HG03432 (cell line): Measurements from ENCODE around the gene FAM234A.
"Not testable (repeated sequence)": the region's sequence is repeated elsewhere in the genome, so short reads cannot be mapped to it uniquely, and the experiment has no call there.

Experiments used
- ATAC-seq: cut with Tn5 transposase; IDR thresholded peaks from one replicate; pipeline ENCODE4 v1.9.1; 2021; ENCODE audit warnings: mild to moderate bottlenecking, moderate library complexity; ENCODE audit not compliant: unreplicated experiment

Gene FAM234A

DNA sequence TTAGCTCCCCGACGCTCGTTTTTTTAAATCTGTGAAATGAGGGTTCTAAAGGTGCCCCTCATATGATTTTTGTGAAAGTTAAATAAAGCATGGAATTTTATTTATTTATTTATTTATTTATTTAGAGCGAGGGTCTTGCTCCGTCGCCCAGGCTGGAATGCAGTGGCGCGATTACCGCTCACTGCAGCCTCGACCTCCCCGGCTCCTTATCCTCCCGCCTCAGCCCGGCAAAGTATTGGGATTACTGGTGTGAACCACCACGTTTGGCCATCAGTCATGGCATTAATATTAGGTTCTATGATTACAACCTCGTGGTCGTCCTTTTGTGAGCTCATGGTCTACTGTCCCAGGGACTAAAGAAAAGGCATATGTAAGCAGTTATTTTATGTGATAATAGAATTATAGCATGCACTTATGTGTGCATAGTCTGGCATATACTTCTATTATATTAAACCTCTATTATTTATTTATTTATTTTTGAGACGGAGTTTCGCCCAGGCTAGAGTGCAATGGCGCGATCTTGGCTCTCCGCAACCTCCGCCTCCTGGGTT is 4.8 kb upstream of the FAM234A start:
- no peak for ATAC-seq

DNA sequence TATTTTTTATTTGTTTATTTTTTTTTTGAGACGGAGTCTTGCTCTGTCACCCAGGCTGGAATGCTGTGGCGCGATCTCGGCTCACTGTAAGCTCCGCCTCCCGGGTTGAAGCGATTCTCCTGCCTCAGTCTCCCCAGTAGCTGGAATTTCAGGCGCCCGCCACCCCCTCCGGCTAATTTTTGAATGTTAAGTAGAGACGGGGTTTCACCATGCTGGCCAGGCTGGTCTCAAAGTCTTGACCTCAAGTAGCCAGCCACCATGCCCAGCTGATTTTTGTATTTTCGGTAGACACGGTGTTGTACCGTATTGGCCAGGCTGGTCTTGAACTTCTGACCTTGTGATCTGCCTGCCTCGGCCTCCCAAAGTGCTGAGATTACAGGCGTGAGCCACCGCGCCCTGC is 4.3 kb upstream of the FAM234A start:
- not testable (repeated sequence) for ATAC-seq

DNA sequence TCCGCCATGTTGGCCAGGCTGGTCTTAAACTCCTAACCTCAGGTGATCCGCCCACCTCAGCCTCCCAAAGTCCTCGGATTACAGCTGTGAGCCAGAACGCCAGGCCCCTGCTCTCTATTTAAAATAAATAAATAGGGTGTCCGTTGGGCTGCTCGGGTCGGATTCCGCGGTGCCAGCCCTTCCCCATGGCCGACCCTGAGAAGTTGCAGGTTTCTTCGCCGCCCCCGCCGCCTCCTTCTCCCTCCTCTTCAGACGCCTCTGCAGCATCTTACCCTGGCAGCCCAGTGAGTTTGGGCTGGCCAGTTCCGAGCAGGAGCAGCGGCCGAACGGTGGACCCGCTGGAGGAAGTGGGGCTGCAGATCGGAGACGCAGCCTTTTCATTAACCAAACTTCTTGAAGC is 3.7 kb upstream of the FAM234A start:
- ATAC-seq = no peak

DNA sequence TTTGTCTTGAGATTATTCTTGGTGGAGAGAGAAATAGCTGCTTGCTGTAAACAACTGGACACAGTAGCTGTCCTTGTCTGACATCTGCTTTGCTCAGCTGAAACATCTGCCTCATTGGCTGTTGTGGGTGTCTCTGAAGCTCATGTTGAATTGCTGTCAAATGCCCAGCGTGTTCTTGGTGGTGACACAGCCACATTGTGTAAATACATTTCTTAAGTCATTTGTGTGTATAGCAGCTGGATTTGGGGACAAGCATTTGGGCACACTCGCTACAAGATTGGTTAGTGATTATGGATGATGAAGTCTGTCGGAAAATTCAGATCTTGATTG is 5.3 kb downstream of the FAM234A start:
- no peak for ATAC-seq

DNA sequence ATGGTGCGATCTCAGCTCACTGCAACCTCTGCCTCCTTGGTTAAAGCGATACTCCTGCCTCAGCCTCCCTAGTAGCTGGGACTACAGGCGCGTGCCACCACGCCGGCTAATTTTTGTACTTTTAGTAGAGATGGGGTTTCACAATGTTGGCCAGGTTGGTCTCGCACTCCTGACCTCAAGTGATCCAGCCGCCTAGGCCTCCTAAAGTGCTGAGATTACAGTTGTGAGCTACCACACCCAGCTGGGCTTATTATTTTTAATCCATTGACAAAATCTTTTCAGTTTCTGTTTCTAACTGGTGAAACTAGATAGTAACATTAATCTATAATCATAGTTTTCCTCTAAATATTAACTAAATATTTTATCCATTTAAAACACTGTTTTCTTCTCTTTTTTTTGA is 5.9 kb downstream of the FAM234A start:
- no peak for ATAC-seq

DNA sequence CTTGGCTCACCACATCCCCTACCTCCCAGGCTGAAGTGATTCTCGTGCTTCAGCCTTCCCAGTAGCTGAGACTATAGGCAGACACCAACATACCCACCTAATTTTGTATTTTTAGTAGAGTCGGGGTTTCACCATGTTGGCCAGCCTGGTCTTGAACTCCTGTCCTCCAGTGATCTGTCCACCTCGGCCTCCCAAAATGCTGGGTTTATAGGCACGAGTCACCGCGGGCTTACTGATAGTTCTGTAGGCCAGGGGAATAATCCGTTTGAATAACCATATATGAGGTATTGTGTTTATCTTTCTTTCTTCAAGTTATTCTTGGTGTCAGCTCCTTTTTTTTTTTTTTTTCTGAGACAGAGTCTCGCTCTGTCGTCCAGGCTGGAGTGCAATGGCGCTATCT is 7.7 kb downstream of the FAM234A start:
- ATAC-seq = no peak

DNA sequence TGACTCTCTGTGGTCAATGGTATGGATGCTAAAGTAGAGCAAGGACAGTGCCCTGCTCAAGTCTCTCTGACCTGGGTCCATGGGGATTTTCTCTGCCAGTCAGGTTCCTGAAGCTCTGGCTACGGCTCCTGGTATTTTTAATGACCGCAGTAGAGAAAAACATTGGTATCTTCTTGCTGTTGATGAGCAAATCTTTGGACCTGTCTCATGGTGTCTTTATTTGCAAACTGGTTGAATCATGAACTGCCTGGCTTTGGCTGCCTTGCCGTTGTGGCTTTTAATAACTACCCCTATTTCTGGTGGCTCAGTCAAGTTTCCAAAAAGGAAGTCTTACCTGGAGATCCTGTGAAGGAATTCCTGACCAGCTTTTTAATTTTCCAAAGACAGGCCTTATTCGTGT is 8.7 kb downstream of the FAM234A start:
- no peak for ATAC-seq

DNA sequence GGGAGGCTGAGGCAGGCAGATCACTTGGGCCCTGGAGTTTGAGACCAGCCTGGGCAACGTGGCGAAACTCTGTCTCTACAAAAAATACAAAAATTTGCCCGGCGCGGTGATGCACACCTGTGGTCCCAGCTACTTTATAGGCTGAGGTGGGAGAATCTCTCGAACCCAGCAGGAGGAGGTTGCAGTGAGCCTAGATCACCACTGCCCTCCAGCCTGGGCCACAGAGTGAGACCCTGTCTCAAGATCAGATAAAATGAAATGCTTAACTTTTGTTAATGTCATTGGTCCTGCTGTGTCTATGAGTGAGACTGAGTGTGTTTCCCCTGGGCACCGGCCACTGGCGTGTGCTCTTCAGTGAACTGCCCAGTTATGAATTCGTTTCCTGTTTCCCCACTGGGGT is 10.5 kb downstream of the FAM234A start:
- no peak for ATAC-seq

DNA sequence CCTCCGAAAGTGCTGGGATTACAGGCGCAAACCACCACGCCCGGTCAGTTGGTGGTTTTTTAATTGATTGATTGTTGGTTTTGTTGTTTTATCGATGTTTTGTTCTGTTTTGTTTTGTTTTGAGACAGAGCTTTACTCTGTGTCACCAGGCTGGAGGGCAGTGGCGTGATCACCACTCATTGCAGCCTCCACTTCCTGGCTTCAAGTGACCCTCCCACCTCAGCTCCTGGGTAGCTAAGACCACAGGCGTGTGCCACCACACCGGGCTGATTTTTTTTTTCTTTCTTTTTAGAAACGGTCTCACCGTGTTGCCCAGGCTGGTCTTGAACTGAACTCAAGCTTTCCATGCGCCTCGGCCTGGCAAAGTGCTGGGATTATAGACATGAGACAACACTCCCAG is 12.4 kb downstream of the FAM234A start:
- no peak for ATAC-seq

DNA sequence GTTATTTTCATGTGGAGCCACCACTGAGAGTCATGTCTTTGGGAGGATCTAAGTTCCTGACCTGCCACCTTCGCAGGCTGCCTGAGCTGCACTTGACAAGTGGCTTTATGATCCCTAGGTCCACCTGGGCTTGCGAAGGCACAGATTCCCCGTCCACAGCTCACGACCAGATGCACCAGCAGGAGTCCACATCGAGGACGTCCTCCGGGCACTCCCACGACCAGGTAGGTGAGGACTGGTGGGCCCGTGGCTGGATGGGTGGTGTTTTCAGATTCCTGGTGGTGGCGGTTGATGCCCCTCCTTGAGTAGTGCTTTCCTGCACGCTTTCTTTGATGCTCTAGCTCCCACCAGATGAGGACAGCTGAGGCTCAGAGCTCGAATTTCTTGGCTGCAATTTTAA is 14.8 kb downstream of the FAM234A start:
- no peak for ATAC-seq

DNA sequence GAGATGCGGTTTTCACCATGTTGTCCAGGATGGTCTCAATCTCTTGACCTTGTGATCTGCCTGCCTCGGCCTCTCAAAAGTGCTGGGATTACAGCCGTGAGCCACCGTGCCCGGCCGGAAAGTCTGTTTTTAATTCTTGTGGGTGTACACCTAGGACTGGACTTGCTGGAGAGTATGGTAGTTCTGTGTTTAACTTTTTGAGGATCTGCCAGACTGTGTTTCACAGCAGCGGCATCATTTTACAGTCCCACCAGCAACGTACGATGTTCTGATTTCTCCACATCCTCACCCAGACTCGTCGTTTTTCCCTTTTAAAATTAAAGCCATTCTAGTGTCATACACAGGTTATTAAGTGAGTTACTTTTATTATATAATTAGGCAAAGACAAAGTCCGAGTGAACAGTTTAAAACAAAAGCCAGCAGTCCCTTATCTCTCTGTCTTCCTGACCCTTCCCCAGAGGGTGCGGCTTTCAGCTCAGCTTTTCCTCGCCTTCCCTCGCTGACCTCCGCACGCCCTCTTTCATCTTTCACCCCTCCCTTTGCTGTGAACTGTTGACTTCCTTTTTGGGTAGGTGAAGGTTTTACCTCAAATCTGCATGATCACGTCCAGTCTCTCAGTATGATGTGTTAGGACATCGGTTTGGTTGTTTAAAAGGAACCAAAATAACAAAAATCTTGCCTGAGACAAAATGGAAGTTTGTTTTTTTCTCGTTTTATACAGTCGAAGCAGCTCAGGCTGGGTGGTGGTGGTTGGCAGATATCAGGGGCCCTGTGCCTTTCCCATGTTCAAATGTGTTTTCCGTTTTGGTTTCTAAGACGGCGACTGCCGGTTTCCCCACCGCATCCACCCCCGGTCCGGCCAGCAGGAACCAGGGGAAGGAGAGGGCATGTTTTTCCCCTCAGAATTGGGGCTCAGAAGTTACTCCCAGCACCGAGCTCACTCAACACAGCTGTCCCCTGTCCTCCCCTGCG is 18.0 kb downstream of the FAM234A start:
- ATAC-seq = no peak

DNA sequence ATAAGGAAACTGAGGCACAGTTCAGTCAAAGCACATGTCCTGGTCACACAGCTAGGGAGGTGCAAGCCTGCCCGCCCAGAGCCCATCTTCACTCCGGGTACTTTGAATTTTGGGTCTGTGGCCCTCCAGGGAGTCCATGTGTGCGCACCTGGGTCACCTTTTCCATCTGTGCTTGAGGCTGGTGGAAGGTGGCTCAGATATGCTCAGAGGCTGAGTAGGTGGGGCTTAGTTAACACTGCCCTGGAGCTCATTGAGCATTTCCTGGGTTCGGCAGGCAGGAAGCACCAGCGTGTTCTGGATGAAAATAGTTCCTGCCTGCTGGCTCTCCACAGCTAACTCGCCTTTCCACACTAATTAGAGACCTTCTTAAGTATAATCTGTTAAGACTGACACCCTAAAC is 19.2 kb downstream of the FAM234A start:
- no peak for ATAC-seq

DNA sequence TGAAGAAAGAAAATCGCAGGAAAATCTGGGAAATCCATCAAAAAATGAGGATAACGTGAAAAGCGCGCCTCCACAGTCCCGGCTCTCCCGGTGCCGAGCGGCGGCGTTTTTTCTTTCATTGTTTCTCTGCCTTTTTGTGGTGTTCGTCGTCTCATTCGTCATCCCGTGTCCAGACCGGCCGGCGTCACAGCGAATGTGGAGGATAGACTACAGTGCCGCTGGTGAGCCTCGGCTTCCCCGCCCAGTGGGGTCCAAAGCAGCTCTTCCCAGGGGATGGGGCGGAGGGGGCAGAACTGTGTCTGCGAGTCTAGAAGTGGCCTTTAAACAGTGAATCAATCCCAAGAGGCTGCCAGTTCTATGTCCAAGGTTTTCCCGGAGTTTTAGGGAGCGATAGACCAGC is 19.8 kb downstream of the FAM234A start:
- ATAC-seq = no peak

DNA sequence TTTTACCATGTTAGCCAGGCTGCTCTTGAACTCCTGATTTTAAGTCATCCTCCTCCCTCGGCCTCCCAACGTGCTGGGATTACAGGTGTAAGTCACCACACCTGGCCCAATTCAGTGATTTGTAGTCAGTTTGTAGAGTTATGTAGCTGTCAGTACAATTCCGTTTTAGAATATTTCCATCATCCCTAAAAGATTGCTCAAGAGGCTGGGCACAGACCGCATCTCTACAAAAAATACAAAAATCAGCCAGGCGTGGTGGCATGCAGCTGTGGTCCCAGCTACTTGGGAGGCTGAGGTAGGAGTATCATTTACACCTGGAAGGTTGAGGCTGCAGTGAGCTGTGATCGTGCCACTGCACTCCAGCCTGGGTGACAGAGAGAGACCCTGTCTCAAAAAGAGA is 20.6 kb downstream of the FAM234A start:
- no peak for ATAC-seq

DNA sequence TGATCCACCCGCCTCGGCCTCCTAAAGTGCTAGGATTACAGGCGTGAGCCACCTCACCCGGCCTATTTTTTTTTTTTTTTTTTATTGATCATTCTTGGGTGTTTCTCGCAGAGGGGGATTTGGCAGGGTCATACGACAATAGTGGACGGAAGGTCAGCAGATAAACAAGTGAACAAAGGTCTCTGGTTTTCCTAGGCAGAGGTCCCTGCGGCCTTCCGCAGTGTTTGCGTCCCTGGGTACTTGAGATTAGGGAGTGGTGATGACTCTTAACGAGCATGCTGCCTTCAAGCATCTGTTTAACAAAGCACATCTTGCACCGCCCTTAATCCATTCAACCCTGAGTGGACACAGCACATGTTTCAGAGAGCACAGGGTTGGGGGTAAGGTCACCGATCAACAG is 23.5 kb downstream of the FAM234A start:
- not testable (repeated sequence) for ATAC-seq

DNA sequence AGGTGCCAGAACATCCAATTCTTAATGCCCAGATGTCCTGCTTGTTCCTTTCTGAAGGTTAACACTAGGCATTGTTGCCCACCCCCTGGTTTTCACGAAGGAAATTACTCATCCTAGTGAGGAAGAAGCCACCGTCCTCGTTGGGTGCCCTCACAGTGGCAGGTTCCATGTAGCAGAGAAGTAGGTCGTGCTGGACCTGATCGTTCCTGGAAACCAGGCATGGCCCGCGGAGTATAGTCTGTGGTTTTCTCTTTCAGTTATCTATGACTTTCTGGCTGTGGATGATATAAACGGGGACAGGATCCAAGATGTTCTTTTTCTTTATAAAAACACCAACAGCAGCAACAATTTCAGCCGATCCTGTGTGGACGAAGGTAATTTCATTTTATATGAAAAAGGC is 24.6 kb downstream of the FAM234A start:
- no peak for ATAC-seq

DNA sequence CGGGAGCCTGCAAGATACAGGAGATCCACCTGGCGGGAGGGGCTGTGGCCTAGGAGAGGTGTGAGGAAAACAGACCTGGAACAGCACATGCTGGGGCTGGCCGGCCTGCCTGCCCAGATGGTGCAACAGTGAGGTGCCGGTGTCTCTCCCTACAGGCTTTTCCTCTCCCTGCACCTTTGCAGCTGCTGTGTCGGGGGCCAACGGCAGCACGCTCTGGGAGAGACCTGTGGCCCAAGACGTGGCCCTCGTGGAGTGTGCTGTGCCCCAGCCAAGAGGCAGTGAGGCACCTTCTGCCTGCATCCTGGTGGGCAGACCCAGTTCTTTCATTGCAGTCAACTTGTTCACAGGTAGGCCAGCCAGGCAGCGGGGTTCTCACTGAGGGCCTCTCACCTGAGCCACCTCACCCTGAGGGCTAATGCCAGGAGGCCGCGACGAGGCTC is 25.2 kb downstream of the FAM234A start:
- ATAC-seq = no peak

DNA sequence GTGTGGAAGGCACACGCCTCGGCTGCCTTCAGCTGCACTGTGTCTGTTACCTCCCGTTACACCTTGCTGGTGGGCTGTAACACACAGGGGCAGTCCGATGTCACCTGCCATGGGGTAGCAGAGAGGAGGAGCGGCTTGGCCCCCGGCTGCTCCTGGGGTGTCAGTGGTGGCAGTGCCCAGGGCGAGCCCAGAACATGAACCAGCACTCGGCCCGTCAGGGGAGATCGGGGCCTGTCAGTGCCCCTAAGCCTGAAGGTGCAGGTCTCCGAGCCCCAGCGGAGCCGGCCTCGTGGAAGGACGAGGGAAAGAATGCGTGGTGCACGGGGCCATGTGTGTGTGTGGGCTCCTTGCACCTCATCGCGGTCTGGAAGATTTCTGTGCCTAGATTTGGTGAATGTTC is 25.7 kb downstream of the FAM234A start:
- no peak for ATAC-seq

DNA sequence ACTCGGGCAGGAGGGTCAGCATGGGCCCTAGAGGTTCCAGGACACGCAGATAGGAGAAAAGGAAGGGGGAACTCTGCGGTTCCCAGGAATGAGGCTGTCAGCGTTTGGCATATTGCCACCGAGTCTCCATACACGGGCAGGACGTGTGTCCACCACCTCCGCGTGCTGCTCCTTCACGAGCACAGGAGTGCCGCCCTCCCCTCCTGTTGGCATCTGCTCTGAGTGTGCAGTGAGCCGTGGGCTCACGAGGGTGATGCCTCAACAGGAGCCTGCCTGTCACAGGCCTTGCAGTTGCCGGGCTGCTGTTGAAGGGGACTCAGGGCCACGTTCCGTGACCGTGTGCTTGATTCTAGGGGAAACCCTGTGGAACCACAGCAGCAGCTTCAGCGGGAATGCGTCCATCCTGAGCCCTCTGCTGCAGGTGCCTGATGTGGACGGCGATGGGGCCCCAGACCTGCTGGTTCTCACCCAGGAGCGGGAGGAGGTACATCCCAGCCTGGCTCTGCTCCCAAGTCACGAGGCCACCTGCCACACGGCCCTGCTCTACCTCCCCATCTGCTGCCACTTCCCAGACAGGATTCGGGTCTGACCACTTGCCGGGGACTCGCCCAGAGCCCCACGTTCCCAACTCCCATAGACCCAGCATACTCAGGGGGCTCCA is 26.5 kb downstream of the FAM234A start:
- ATAC-seq = no peak

DNA sequence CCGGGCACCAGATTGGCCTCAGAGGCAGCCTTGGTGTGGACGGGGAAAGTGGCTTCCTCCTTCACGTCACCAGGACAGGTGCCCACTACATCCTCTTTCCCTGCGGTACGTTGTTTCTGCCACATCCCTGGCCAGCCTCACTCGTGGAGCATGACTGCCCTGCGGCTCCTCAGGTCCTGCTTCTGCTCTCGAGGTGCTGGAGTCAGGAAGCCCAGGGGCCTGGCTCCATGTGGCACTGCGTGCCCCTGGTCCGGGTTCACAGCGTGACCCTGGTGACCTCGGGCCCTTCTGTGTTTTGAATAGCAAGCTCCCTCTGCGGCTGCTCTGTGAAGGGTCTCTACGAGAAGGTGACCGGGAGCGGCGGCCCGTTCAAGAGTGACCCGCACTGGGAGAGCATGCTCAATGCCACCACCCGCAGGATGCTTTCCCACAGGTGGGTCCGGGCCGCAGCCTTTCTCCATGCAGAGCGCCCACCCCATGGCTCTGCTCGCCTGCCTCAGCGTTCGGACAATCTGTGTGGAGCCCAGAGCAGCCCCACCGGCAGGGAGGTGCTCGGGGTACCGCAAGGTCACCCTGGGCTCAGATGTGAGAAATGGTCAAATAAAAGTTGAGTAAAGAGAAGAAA is 27.6 kb downstream of the FAM234A start:
- ATAC-seq = no peak

DNA sequence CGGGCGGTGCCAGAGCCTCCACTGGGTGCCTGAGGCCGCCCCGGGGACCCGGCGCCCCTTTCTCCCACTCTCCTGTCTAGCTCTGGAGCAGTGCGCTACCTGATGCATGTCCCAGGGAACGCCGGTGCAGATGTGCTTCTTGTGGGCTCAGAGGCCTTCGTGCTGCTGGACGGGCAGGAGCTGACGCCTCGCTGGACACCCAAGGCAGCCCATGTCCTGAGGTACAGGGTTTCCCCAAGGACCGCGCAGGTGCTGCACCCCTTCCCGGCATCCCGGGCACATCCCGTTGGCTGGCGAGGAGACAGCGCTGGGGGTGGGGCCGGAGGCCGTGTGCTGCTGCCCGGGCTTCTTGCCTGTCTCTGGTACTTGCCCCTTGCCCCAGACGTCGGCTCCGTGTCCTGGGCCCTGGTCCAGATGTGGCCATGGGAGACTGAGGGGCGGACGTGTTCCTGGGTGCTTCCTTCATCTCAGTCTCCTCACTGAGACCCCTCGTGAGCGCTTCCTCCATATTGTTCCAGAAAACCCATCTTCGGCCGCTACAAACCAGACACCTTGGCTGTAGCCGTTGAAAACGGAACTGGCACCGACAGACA is 28.7 kb downstream of the FAM234A start:
- no peak for ATAC-seq
